ENCODE data around the gene SKI. TPM values are rescaled to one million over a fixed set of nuclear protein-coding genes. Genes with fewer than 3 reads are reported as not detected.

SKI gene
- total and polyA plus RNA-seq, 2 of the 4 experiments (the other 2 are of a cell fraction): 2.3 to 20.1 TPM

DNA sequence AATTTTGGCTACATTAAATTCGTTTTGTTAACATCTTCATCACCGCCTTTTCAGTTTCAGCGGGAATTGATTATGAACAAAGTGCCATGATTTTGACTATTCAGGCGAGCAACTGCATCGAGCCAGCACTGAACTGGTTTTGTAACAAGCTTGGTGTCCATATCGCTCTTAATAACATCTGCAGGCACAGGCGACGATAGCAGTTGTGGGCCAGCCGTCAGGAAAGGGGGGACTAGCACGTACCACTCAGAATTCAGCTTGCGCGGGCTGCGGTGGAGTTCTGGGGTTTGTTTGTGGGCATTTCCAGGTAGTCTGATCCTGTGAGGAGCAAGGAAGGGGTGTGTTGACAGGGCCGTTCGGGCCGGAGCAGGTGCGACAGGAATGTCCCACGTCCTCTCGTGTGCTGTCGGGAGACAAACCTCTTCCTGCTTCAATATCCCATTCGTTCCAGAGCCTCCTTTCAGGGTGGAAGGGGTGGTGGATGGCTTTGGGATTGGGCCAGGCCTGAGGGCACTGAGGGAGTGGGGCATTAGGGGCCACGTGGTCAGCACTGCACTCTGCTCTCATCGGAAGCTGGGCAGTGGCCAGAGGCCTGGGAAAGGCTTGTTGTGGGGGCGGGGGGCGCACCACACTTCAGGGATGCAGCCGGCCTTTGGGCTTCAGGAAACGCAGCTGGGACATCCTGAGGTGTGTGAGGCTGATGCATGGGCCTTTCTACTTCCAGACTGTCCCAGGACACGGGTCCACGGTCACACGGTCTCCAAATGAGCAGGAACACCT is 39.1 kb downstream of the SKI start:
- Histone ChIP-seq H4K20me1 (ENCODE audit: insufficient read depth, low read length) (peaks cover 98% of the 10 kb centered on the region), H2BK20ac (ENCODE audit: low read depth, low read length) (no peak overlapping the region), H2BK15ac (ENCODE audit: low read depth, low read length) (no peak overlapping the region), H4K91ac (ENCODE audit: insufficient read depth, low read depth, low read length) (no peak overlapping the region), H3K18ac (ENCODE audit: low read depth, low read length) (no peak overlapping the region), H2BK5ac (ENCODE audit: low read depth, low read length, poor library complexity, severe bottlenecking) (no peak overlapping the region), H3K27me3 (ENCODE audit: control insufficient read depth, insufficient read depth, low read length) (no peaks in the 10 kb centered on the region), H3K23ac (ENCODE audit: low read depth, low read length) (peak overlapping the region; percentile 9; the same call in 1 of the 2 replicates), H4K8ac (ENCODE audit: low read depth in 2 of 2, low read length in 2 of 2) (no peak overlapping the region), H3K4me1 (ENCODE audit: control insufficient read depth, insufficient read depth, low read length) (peaks cover 24% of the 10 kb centered on the region), H4K5ac (ENCODE audit: low read depth, low read length) (no peak overlapping the region), H3K9me3 (ENCODE audit: control insufficient read depth, insufficient read depth, low read length) (no peaks in the 10 kb centered on the region), H3K9ac (ENCODE audit: low read depth, low read length) (no peak overlapping the region), H2BK120ac (ENCODE audit: low read depth, low read length) (no peak overlapping the region), H3K36me3 (ENCODE audit: control insufficient read depth, insufficient read depth, low read length) (no peaks in the 10 kb centered on the region), H2AK9ac (replicated peaks; ENCODE audit: low read depth, low read length, poor library complexity) (no peak overlapping the region), H3K4ac (ENCODE audit: low read depth, low read length) (no peak overlapping the region), H3K27ac (ENCODE audit: insufficient read depth, low read length) (no peak overlapping the region), H3K4me2 (ENCODE audit: low read depth, low read length) (no peak overlapping the region), H3K56ac (ENCODE audit: extremely low read depth, insufficient read depth, low read length) (no peak overlapping the region), H3K4me3 (ENCODE audit: insufficient read depth, low read depth, low read length) (no peak overlapping the region), H3K9me1 (ENCODE audit: insufficient read depth, low read length) (peaks cover 40% of the 10 kb centered on the region), H2AFZ (replicated peaks; ENCODE audit: low read length, poor library complexity) (no peak overlapping the region), H3K79me1 (ENCODE audit: low read depth in 1 of 2, low read length in 2 of 2) (peaks cover 0 to 68% of the 10 kb centered on the region in 2 experiments; a peak in 2 of 4 replicates), H3K14ac (replicated peaks; ENCODE audit: low read depth, low read length) (no peak overlapping the region), H2AK5ac (ENCODE audit: low read depth, low read length) (no peak overlapping the region)
- POLR2A ChIA-PET (ENCODE audit: unreplicated experiment): no interaction called here
- CTCF ChIA-PET: no interaction called here
- 88% methylated on average over 16 of the region's 30 CpGs; no CpG with 5 or more reads in 1 of the 2 experiments for WGBS, 2 experiments (ENCODE audit: extremely low coverage in 2 of 2, insufficient read length in 1 of 2)
- DNase-seq: no peak
- TF ChIP-seq NFE2L2 (IDR thresholded peaks at IDR 0.05; ENCODE audit: low read depth, low read length): no peak
- no peak for TF ChIP-seq POLR2A (IDR thresholded peaks at IDR 0.05; ENCODE audit: low read depth, low read length)
- TF ChIP-seq RFX5 (IDR thresholded peaks at IDR 0.05; ENCODE audit: low read depth, low read length): no peak
- TF ChIP-seq RCOR1 (IDR thresholded peaks at IDR 0.05; ENCODE audit: insufficient replicate concordance, low read length): no peak
- no peak for TF ChIP-seq BHLHE40 (IDR thresholded peaks at IDR 0.05; ENCODE audit: low read depth, low read length)
- TF ChIP-seq CEBPB (IDR thresholded peaks at IDR 0.05; ENCODE audit: low read depth, low read length): no peak
- TF ChIP-seq RAD21 (IDR thresholded peaks at IDR 0.05; ENCODE audit: low read length): no peak
- TF ChIP-seq MAFK (IDR thresholded peaks at IDR 0.05; ENCODE audit: low read depth, low read length): no peak
- TF ChIP-seq MAZ (IDR thresholded peaks at IDR 0.05; ENCODE audit: borderline replicate concordance, low read depth, low read length): no peak
- no TSS peak for BruUV-seq (replicated peaks)
- intact Hi-C loops (cut with micrococcal nuclease) (no loop called here), dilution Hi-C loops (cut with HindIII; ENCODE audit: low sequenced_read_pairs, unreplicated experiment) (no loop called here), in situ Hi-C loops (cut with MboI; ENCODE audit: low sequenced_read_pairs) (no loop called here)
- ATAC-seq (ENCODE audit: low read depth): no peak
